UCSD-AML1 (cell line): ENCODE measurements around the gene CHAF1B.

Source experiments
- DNase-seq: peaks from one replicate; lab custom pipeline; 2025; ENCODE audit not compliant: unreplicated experiment; lab: John Stamatoyannopoulos, UW

CHAF1B gene

DNA sequence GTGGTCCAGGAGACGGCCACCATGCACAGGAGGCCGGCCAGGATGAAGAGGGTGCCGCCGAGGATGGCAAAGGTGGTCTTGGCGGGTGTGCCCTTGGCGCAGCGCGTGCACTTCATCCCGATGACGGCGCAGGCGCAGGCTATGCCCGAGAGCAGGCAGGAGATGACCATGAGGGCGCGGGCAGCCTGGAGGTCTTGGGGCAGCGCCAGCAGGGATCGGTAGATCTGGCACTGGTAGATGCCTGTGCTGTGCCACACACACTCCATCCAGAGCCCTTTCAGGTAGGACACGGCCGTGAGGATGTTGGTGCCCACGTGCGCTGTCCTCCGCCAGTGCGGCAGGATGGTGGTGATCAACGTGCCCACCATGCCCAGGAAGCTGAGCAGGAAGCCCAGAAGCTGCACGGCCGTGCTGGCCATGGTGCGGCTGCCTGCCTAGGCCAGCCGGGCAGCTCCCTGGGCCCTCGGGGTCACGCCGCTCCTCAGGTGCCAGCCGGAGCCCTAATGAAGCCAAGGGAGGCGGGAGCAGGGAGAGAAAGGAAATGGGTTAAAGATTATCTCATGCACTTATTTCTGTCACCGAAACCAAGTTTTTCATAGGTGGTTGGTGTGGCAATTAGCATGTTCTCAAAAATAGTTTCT, 76.2 kb downstream of the CHAF1B start:
- DNase-seq = no peak

DNA sequence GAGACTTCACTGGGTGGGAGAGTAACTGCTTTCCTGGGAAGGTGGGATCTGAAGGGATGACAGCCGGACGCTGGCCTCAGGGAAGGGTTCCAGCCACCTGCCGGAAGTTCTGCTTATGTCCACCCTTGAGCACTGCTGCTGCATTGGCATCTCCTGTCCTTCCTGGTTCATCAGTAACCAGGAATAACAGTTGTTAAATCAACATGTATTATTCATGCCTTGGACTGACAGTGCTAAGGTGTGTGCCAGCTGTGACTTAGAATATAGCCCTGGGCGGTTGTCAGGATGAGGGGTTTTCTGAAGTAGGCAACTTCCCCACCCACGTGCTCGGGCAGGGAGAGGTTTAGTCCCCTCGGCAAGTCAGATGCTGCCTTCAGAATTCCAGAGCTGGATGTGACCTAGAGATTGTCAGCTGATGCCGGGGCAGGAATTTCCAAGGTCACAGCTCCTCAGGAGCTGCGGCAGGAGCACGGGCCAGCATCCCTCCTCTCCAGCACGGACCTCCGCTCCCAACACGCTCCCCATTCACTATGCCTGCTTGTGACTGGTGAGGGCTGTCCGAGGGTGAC, 76.8 kb downstream of the CHAF1B start:
- DNase-seq = no peak

DNA sequence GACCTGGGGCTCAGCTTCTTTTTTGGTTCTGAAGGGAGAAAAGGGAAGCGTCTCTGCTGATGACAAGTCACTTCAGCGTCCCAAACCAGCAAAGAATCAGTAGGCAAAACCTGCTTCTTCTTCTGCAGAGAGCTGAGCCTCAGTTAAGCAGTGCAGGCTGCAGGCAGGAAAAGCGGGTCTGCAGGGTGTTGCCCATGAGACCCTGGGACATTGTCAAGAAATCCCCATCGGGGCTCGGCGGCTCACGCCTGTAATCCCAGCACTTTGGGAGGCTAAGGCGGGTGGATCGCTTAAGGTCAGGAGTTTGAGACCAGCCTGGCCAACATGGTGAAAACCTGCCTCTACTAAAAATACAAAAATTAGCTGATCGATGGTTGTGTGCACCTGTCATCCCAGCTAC, 78.0 kb downstream of the CHAF1B start:
- no peak for DNase-seq

DNA sequence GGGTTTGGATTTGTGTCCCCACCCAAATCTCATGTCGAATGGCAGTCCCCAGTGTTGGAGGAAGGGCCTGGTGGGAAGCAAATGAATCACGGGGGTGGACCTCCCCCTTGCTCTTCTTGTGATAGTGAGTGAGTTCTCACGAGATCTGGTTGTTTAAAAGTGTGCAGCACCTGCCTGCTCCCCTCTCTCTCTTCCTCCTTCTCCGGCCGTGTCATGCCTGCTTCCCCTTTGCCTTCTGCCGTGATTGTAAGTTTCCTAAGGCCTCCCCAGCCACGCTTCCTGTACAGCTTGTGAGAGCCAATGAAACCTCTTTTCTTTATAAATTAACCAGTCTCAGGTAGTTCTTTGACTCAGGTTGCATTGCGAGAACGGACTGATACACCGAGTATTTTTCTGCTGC, 78.8 kb downstream of the CHAF1B start:
- DNase-seq = no peak

DNA sequence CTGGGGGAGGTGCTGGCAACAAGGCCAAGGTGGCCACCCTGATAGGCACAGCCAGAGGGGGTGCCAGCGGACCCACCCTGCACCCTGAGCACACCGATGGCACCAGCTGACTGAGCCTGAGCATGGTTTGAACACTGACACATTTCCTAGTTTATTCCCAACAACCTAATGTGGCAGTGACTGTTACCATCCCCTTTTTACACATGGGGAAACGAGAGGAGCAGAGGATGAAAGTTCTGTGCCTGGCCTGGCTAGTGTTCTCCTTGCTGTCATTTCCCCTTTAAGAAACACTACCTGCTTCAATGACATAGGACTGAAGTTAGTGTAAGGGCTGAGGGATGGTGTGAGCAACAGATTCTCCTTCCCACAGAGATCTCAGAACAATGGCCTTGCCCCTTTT, 79.4 kb downstream of the CHAF1B start:
- no peak for DNase-seq

DNA sequence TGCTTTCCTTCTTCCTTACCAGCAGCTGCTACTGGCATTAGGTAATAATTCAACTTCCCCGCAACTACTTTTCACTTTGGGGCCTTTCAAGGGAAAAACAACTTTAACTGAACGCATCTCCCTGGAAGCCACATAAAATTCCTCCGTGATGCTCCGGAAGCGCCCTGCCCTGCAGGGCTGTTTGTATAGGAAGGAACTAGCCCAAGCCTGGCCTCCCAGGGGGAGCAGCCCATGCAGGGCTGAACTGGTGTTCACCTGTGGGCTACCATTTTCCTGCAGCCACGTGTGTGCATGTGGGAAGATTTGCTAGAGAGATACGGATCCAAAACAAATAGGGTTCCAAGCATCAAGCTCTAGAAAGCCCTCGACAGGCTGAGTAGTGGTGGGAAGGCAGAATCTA, 80.3 kb downstream of the CHAF1B start:
- no peak for DNase-seq

DNA sequence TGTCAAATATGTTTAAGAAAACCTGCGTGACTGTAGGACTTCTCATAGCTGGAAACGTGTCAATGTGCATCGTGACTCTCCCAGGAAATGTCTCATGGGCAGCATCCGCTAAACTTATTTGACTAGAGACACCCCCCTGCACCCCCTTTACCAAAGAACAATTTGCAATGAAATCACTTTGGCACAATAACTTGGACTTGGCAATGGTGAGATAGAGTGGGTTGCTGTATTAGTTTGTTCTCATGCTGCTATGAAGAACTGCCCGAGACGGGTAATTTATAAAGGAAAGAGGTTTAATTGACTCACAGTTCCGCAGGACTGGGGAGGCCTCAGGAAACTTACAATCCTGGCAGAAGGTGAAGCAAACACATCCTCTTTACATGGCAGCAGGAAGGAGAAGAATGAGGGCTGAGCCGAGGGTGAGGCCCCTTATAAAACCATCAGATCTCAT, 80.9 kb downstream of the CHAF1B start:
- DNase-seq = no peak
